Prostate gland (tissue), 2 donors: ENCODE data around the gene CYS1.

Experiments
- CTCF ChIP-seq, 4 experiments: fragments of 200-600 bp in 2 of 4; fragments of 450-650 bp in 2 of 4; sonication (generic) in 2 of 4; IDR thresholded peaks; 1 replicate in 3 of 4; 2 replicates in 1 of 4; pipeline ENCODE4 v1.5.1; 2016 to 2019; ENCODE audit warnings: antibody characterized with exemption in 4 of 4, mild to moderate bottlenecking in 2 of 4, moderate library complexity in 2 of 4
- POLR2A ChIP-seq: fragments of 450-650 bp; IDR thresholded peaks from one replicate; pipeline ENCODE4 v1.6.1; 2016; ENCODE audit warnings: antibody characterized with exemption, mild to moderate bottlenecking

- peak in 1 of 4 experiments; percentile 25 for TF ChIP-seq CTCF (IDR thresholded peaks at IDR 0.05)
- no peak for TF ChIP-seq POLR2A
Observed at GRCh38 chr2:10079870-10080535, at the start of gene CYS1.
